Measurements from ENCODE around the gene FAM120B.

Gene FAM120B

GRCh38 chr6:170443151-170443662 is 136.6 kb downstream of the FAM120B start:
- DNase-seq (ENCODE audit: low read depth in 2 of 2): no peak

GRCh38 chr6:170444056-170444591 is 137.6 kb downstream of the FAM120B start:
- DNase-seq (ENCODE audit: low read depth in 2 of 2): no peak

- DNase-seq (ENCODE audit: low read depth in 2 of 2): no peak
Observed at GRCh38 chr6:170444811-170445211, 138.3 kb downstream of the FAM120B start.

GRCh38 chr6:170445487-170445886 is 138.9 kb downstream of the FAM120B start:
- no peak for DNase-seq (ENCODE audit: low read depth in 2 of 2)

GRCh38 chr6:170445971-170446370 is 139.4 kb downstream of the FAM120B start:
- DNase-seq (ENCODE audit: low read depth in 2 of 2): no peak

- DNase-seq (ENCODE audit: low read depth in 2 of 2): no peak
Observed at GRCh38 chr6:170446841-170447560, 140.4 kb downstream of the FAM120B start.

- DNase-seq (ENCODE audit: low read depth in 2 of 2): no peak
Observed at GRCh38 chr6:170447561-170447930, 141.0 kb downstream of the FAM120B start.

GRCh38 chr6:170448317-170448716 is 141.8 kb downstream of the FAM120B start:
- no peak for DNase-seq (ENCODE audit: low read depth in 2 of 2)

GRCh38 chr6:170448751-170449630 is 142.4 kb downstream of the FAM120B start:
- no peak for DNase-seq (ENCODE audit: low read depth in 2 of 2)

GRCh38 chr6:170449835-170450753 is 143.5 kb downstream of the FAM120B start:
- DNase-seq (ENCODE audit: low read depth in 2 of 2): no peak

- DNase-seq (ENCODE audit: low read depth in 2 of 2): no peak
Observed at GRCh38 chr6:170450916-170451761, 144.6 kb downstream of the FAM120B start.

GRCh38 chr6:170451762-170452651 is 145.4 kb downstream of the FAM120B start:
- no peak for DNase-seq (ENCODE audit: low read depth in 2 of 2)

- no peak for DNase-seq (ENCODE audit: low read depth in 2 of 2)
Observed at GRCh38 chr6:170452767-170453545, 146.4 kb downstream of the FAM120B start.

GRCh38 chr6:170453586-170454511 is 147.3 kb downstream of the FAM120B start:
- no peak for DNase-seq (ENCODE audit: low read depth in 2 of 2)

GRCh38 chr6:170454512-170455285 is 148.1 kb downstream of the FAM120B start:
- no peak for DNase-seq (ENCODE audit: low read depth in 2 of 2)

GRCh38 chr6:170455335-170455979 is 148.9 kb downstream of the FAM120B start:
- DNase-seq (ENCODE audit: low read depth in 2 of 2): no peak
